Activated T-cell treated with anti-CD3 and anti-CD28 coated beads, Interleukin-2, amount 50 U/mL, for 24 hours (primary cell): ENCODE results near the gene PCSK1.
A peak's percentile ranks its signal among the peaks of the same experiment; 100 is the strongest.
"Not testable (repeated sequence)": the region's sequence is repeated elsewhere in the genome, so short reads cannot be mapped to it uniquely, and the experiment has no call there.

Source experiments
- DNase-seq: peaks from one replicate; pipeline ENCODE4 v3.0.0-alpha.2; 2020
- H3K27ac Mint-ChIP-seq: 2 replicates; pipeline ENCODE4 v1.8.0; 2020; ENCODE audit warnings: mild to moderate bottlenecking, mixed read lengths
- H3K27me3 Mint-ChIP-seq: 2 replicates; pipeline ENCODE4 v1.8.0; 2020; ENCODE audit warnings: mixed read lengths
- H3K36me3 Mint-ChIP-seq: 2 replicates; pipeline ENCODE4 v1.8.0; 2020; ENCODE audit warnings: low read depth, mixed read lengths
- H3K4me1 Mint-ChIP-seq: 2 replicates; pipeline ENCODE4 v1.8.0; 2020; ENCODE audit warnings: low read depth, mixed read lengths
- H3K4me3 Mint-ChIP-seq: 2 replicates; pipeline ENCODE4 v1.8.0; 2020; ENCODE audit warnings: mild to moderate bottlenecking, moderate library complexity, mixed read lengths
- H3K9me3 Mint-ChIP-seq: 2 replicates; pipeline ENCODE4 v1.8.0; 2020; ENCODE audit warnings: mixed read lengths

PCSK1 gene

GRCh38 chr5:96372726-96373380 is 60.2 kb downstream of the PCSK1 start:
- no peaks in the 10 kb centered on the region for H3K36me3 Mint-ChIP-seq
- no peak for DNase-seq
- no peak overlapping the region for H3K27ac Mint-ChIP-seq
- H3K4me1 Mint-ChIP-seq: peaks cover 3% of the 10 kb centered on the region
- H3K27me3 Mint-ChIP-seq: peaks cover 30% of the 10 kb centered on the region
- H3K9me3 Mint-ChIP-seq: no peaks in the 10 kb centered on the region
- H3K4me3 Mint-ChIP-seq: no peak overlapping the region

- Mint-ChIP-seq H3K27ac (no peak overlapping the region), H3K27me3 (peaks cover 36% of the 10 kb centered on the region), H3K4me3 (no peak overlapping the region), H3K9me3 (no peaks in the 10 kb centered on the region), H3K36me3 (no peaks in the 10 kb centered on the region), H3K4me1 (peaks cover 3% of the 10 kb centered on the region)
- DNase-seq: no peak
Measured at GRCh38 chr5:96370976-96371375, 62.1 kb downstream of the PCSK1 start.

- not testable (repeated sequence) for DNase-seq, H3K36me3 Mint-ChIP-seq, H3K9me3 Mint-ChIP-seq, H3K4me3 Mint-ChIP-seq, H3K27ac Mint-ChIP-seq, H3K4me1 Mint-ChIP-seq
- peaks cover 37% of the 10 kb centered on the region for H3K27me3 Mint-ChIP-seq
Measured at GRCh38 chr5:96367337-96367736, 65.7 kb downstream of the PCSK1 start.

GRCh38 chr5:96354237-96354636 is 78.8 kb downstream of the PCSK1 start:
- Mint-ChIP-seq H3K27ac (no peak overlapping the region), H3K36me3 (no peaks in the 10 kb centered on the region), H3K4me3 (no peak overlapping the region), H3K4me1 (no peaks in the 10 kb centered on the region), H3K27me3 (peaks cover 11% of the 10 kb centered on the region), H3K9me3 (no peaks in the 10 kb centered on the region)
- DNase-seq: no peak

GRCh38 chr5:96353220-96353619 is 79.8 kb downstream of the PCSK1 start:
- Mint-ChIP-seq H3K9me3 (no peaks in the 10 kb centered on the region), H3K36me3 (no peaks in the 10 kb centered on the region), H3K27me3 (peaks cover 7% of the 10 kb centered on the region), H3K4me1 (no peaks in the 10 kb centered on the region), H3K27ac (no peak overlapping the region), H3K4me3 (no peak overlapping the region)
- no peak for DNase-seq

GRCh38 chr5:96350678-96351077 is 82.4 kb downstream of the PCSK1 start:
- Mint-ChIP-seq H3K9me3 (no peaks in the 10 kb centered on the region), H3K4me3 (no peak overlapping the region), H3K4me1 (peaks cover 5% of the 10 kb centered on the region), H3K27me3 (peaks cover 8% of the 10 kb centered on the region), H3K36me3 (no peaks in the 10 kb centered on the region), H3K27ac (no peak overlapping the region)
- DNase-seq: no peak

- no peak for DNase-seq
- Mint-ChIP-seq H3K36me3 (no peaks in the 10 kb centered on the region), H3K4me3 (no peak overlapping the region), H3K27me3 (peaks cover 14% of the 10 kb centered on the region), H3K4me1 (peaks cover 22% of the 10 kb centered on the region), H3K27ac (no peak overlapping the region), H3K9me3 (no peaks in the 10 kb centered on the region)
Measured at GRCh38 chr5:96348536-96348935, 84.5 kb downstream of the PCSK1 start.

- no peak for DNase-seq
- no peak overlapping the region for H3K4me3 Mint-ChIP-seq
Measured at GRCh38 chr5:96347502-96348292, 85.4 kb downstream of the PCSK1 start.

GRCh38 chr5:96344678-96345577 is 88.1 kb downstream of the PCSK1 start:
- Mint-ChIP-seq H3K27me3 (peaks cover 27% of the 10 kb centered on the region), H3K4me1 (peaks cover 27% of the 10 kb centered on the region), H3K9me3 (no peaks in the 10 kb centered on the region), H3K27ac (peak overlapping the region; percentile 0), H3K36me3 (no peaks in the 10 kb centered on the region), H3K4me3 (peak overlapping the region; percentile 1)
- no peak for DNase-seq

More at GRCh38 chr5:96347502-96348292, 85.4 kb downstream of the PCSK1 start:
- H3K4me1 Mint-ChIP-seq: peaks cover 22% of the 10 kb centered on the region
- H3K27ac Mint-ChIP-seq: no peak overlapping the region
- no peaks in the 10 kb centered on the region for H3K36me3 Mint-ChIP-seq
- no peaks in the 10 kb centered on the region for H3K9me3 Mint-ChIP-seq
- H3K27me3 Mint-ChIP-seq: peaks cover 16% of the 10 kb centered on the region

GRCh38 chr5:96343094-96343493 is 90.0 kb downstream of the PCSK1 start:
- Mint-ChIP-seq H3K9me3 (no peaks in the 10 kb centered on the region), H3K4me3 (no peak overlapping the region), H3K36me3 (no peaks in the 10 kb centered on the region), H3K4me1 (peaks cover 35% of the 10 kb centered on the region), H3K27me3 (peaks cover 35% of the 10 kb centered on the region), H3K27ac (no peak overlapping the region)
- no peak for DNase-seq

- peaks cover 37% of the 10 kb centered on the region for H3K4me1 Mint-ChIP-seq
- DNase-seq: no peak
- no peak overlapping the region for H3K4me3 Mint-ChIP-seq
- no peak overlapping the region for H3K27ac Mint-ChIP-seq
- H3K36me3 Mint-ChIP-seq: no peaks in the 10 kb centered on the region
- H3K9me3 Mint-ChIP-seq: no peaks in the 10 kb centered on the region
- H3K27me3 Mint-ChIP-seq: peaks cover 36% of the 10 kb centered on the region
Measured at GRCh38 chr5:96342581-96342980, 90.5 kb downstream of the PCSK1 start.
